ENCODE results near the gene MAGEB17. TPM values are rescaled to one million over a fixed set of nuclear protein-coding genes. Genes with fewer than 3 reads are reported as not detected.

Gene MAGEB17
- total and polyA plus RNA-seq, 2 of the 8 experiments (the other 6 are each of a cell fraction or from before 2014, with no cell fraction given): 0.48 to 1.1 TPM

DNA sequence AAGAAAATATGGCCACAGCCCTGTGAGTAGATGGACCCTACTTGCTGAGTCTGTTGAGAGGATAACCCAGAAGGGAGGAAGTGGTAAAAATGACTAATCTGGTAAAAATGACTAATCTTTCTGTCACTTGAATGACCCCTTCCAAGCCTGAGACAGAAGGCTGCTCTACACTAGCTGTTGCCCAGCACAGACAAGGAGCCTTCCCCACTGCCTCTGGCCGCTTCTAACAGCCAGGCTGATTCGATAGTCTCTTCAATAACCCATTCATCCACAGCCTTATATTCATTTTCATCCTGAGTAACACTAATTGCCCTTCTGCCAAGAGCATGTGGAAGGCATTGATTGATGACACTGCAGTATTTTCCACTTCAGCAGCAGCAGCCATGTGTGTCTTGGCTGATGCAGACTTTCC lies 18.4 kb downstream of the MAGEB17 start (continued):
- TF ChIP-seq RNF2 (IDR thresholded peaks at IDR 0.05; ENCODE audit: borderline replicate concordance, low read depth, low read length, missing control alignments, poor library complexity, severe bottlenecking): no peak
- TF ChIP-seq HDAC6 (IDR thresholded peaks at IDR 0.05; ENCODE audit: low read depth, low read length): no peak
